K562 (cell line): Measurements from ENCODE around the gene CDC45. TPM values are rescaled to one million over a fixed set of nuclear protein-coding genes. Genes with fewer than 3 reads are reported as not detected.
A peak's percentile ranks its signal among the peaks of the same experiment; 100 is the strongest.

Source experiments
- ATAC-seq: fragments of 200-7000 bp; cut with Tn5 transposase; 3 replicates; pipeline ENCODE4 v1.9.1; 2020; ENCODE audit warnings: moderate library complexity
- BruUV-seq: library from RNA; stranded (reverse); fragments of 400-500 nt; replicated peaks from 2 replicates; lab custom pipeline; 2021; lab: Mats Ljungman, UMichigan
- CTCF ChIA-PET: fragments of 300-600 bp; formaldehyde crosslinking; extraction: SDS; loops from one replicate; lab custom pipeline; 2021; ENCODE audit warnings: low intra/inter-chr PET ratio; lab: Yijun Ruan, JAX
- POLR2A ChIA-PET: fragments of 300-600, 350-650 bp; sonication (Branson Sonifier 250); formaldehyde crosslinking; extraction: SDS; loops from one replicate; lab custom pipeline; 2021; ENCODE audit warnings: antibody characterized with exemption, inconsistent platforms; lab: Yijun Ruan, JAX
- DNase-seq, 4 experiments: peaks; one replicate each; pipeline versions ENCODE4 v3.0.0 to v3.0.0-alpha.2; 2011 to 2018; ENCODE audit warnings: low spot score in 3 of 4, mixed read lengths in 3 of 4; ENCODE audit errors: extremely low read depth in 1 of 4
- FAIRE-seq: peaks from 2 replicates; lab custom pipeline; 2011; peaks lifted over from hg19 to GRCh38; lab: Jason Lieb, UNC
- H2AFZ ChIP-seq: 2 replicates; pipeline ENCODE4 v1.6.0; 2011; ENCODE audit warnings: low read depth, low read length, control low read depth, inconsistent platforms
- H3K27ac ChIP-seq: fragments of 200-600 bp; 3 replicates; pipeline ENCODE4 v1.8.0; 2011; ENCODE audit warnings: low read depth, mild to moderate bottlenecking, control low read depth, inconsistent platforms, low read length, moderate library complexity, mixed read lengths; ENCODE audit errors: extremely low read depth
- H3K27me3 ChIP-seq, 2 experiments: fragments of 300-600 bp in 1 of 2; 2 replicates in 1 of 2; 3 replicates in 1 of 2; pipeline versions ENCODE4 v1.6.0 to v1.8.0; 2011; ENCODE audit warnings: inconsistent platforms in 2 of 2, low read length in 2 of 2, mild to moderate bottlenecking in 1 of 2, mixed read lengths in 1 of 2, moderate library complexity in 1 of 2; ENCODE audit not compliant: control insufficient read depth in 2 of 2, insufficient read depth in 2 of 2
- H3K36me3 ChIP-seq: fragments of 300-600 bp; 3 replicates; pipeline ENCODE4 v1.8.0; 2011; ENCODE audit warnings: mild to moderate bottlenecking, low read length, inconsistent platforms; ENCODE audit not compliant: control insufficient read depth, insufficient read depth
- H3K4me1 ChIP-seq, 2 experiments: fragments of 200-600 bp in 1 of 2; replicated peaks in 1 of 2; 2 replicates in 1 of 2; 3 replicates in 1 of 2; pipeline versions ENCODE4 v1.5.1 to v1.8.0; 2011; ENCODE audit warnings: inconsistent platforms in 2 of 2, low read length in 2 of 2, mild to moderate bottlenecking in 1 of 2, mixed read lengths in 1 of 2, moderate library complexity in 1 of 2; ENCODE audit not compliant: control insufficient read depth in 2 of 2, insufficient read depth in 2 of 2
- H3K4me2 ChIP-seq: 2 replicates; pipeline ENCODE4 v1.6.1; 2011; ENCODE audit warnings: low read length, control low read depth, inconsistent platforms, mixed read lengths; ENCODE audit not compliant: insufficient read depth
- H3K4me3 ChIP-seq: fragments of 200-600 bp; sonication (generic), shearing (Covaris generic); 2 replicates; pipeline ENCODE4 v1.5.1; 2016; ENCODE audit warnings: control low read depth, inconsistent platforms
- H3K79me2 ChIP-seq: fragments of 200-600 bp; 3 replicates; pipeline ENCODE4 v1.8.0; 2011; ENCODE audit warnings: low read length, inconsistent platforms; ENCODE audit not compliant: control insufficient read depth, insufficient read depth
- H3K9ac ChIP-seq, 2 experiments: 2 replicates each; pipeline versions ENCODE4 v1.6.0 to v1.6.1; 2011; ENCODE audit warnings: low read depth in 2 of 2, low read length in 2 of 2, control low read depth in 1 of 2, inconsistent platforms in 1 of 2, mild to moderate bottlenecking in 1 of 2, mixed read lengths in 1 of 2; ENCODE audit not compliant: insufficient read depth in 1 of 2
- H3K9me1 ChIP-seq: one replicate; pipeline ENCODE4 v1.6.0; 2011; ENCODE audit warnings: inconsistent platforms, mild to moderate bottlenecking, low read length, moderate library complexity; ENCODE audit not compliant: control insufficient read depth, insufficient read depth
- H3K9me3 ChIP-seq: replicated peaks from 2 replicates; pipeline ENCODE4 v1.5.1; 2011; ENCODE audit warnings: low read depth, low read length, inconsistent platforms; ENCODE audit not compliant: control insufficient read depth, insufficient read depth
- H4K20me1 ChIP-seq: replicated peaks from 2 replicates; pipeline ENCODE4 v1.6.1; 2011; ENCODE audit warnings: low read length, inconsistent platforms, mixed read lengths; ENCODE audit not compliant: control insufficient read depth, insufficient read depth
- CC2D1A ChIP-seq: fragments of 450-650 bp; IDR thresholded peaks from 2 replicates; pipeline ENCODE4 v1.6.1; 2017; ENCODE audit warnings: mild to moderate bottlenecking
- ETV1 ChIP-seq: fragments of 450-650 bp; conservative IDR thresholded peaks from 2 replicates; pipeline ENCODE4 v1.6.1; 2016; ENCODE audit warnings: missing genetic modification characterization, control low read depth, low read depth, missing compliant biosample characterization
- HOXB6 ChIP-seq: fragments of 250-450 bp; sonication (Bioruptor Pico); IDR thresholded peaks from 2 replicates; pipeline ENCODE4 v1.5.1; 2022; ENCODE audit warnings: mild to moderate bottlenecking, borderline replicate concordance
- POLR2G ChIP-seq: fragments of 200-400 bp; formaldehyde crosslinking; IDR thresholded peaks from 2 replicates; pipeline ENCODE4 v1.6.1; 2017; ENCODE audit warnings: low read depth, mild to moderate bottlenecking, antibody characterized with exemption, low read length, moderate library complexity
- ZC3H4 ChIP-seq: sonication (generic); formaldehyde crosslinking; IDR thresholded peaks from 2 replicates; pipeline ENCODE4 v1.9.0; 2021; ENCODE audit warnings: missing genetic modification reagents, borderline replicate concordance
- ZKSCAN1 ChIP-seq: fragments of 150-350 bp; IDR thresholded peaks from 2 replicates; pipeline ENCODE4 v1.6.1; 2016; ENCODE audit warnings: low read depth, low read length
- WGBS: fragments of 100-300 bp; shearing (Covaris generic); methylation state at CpG from one replicate; pipeline ENCODE4 v1.1.6; 2016; ENCODE audit warnings: low coverage, mixed read lengths; ENCODE audit not compliant: insufficient coverage; ENCODE audit errors: missing lambda C conversion rate; 5-methylcytosine and 5-hydroxymethylcytosine counted together
- in situ Hi-C: fragments of 300-500 bp; cut with MboI; formaldehyde crosslinking; loops from 4 replicates; pipeline ENCODE4 v1.15.0; 2018; ENCODE audit warnings: inconsistent platforms, mixed read lengths
- intact Hi-C: fragments of 100-400 bp; cut with micrococcal nuclease; formaldehyde crosslinking; loops from 2 replicates; pipeline ENCODE4 v1.14.2; 2022
- polyA plus RNA-seq, 8 experiments: library from polyadenylated mRNA; depleted of rRNA in 4 of 8; stranded (reverse) in 5 of 8; unstranded in 3 of 8; fragments of >200 nt; fragmentation: Nextera tagmentation in 2 of 8; fragmentation: Illumina TruSeq in 1 of 8; extraction: Ambion mirVana in 2 of 8; extraction: Trizol in 1 of 8; gene quantifications; 2 replicates each; pipeline versions ENCODE4 v1.2.1 to v1.2.3, GENCODE V29; 2011 to 2014; ENCODE audit warnings: inconsistent platforms in 1 of 8, missing spikeins in 1 of 8
- total RNA-seq, 7 experiments: library from RNA; depleted of rRNA in 6 of 7; stranded (reverse); fragments of >200 nt in 6 of 7; fragmentation: Illumina TruSeq in 2 of 7; extraction: Trizol in 2 of 7; gene quantifications; 2 replicates each; pipeline versions ENCODE4 v1.2.1 to v1.2.3, GENCODE V29; 2011 to 2021; ENCODE audit warnings: low replicate concordance in 1 of 7
- TF ChIP-seq, protein P1 (sequence below), 3 experiments: IDR thresholded peaks in 2 of 3; conservative IDR thresholded peaks in 1 of 3; 2 replicates each; pipeline ENCODE4 v1.5.1; 2011 to 2012; ENCODE audit warnings: low read length in 3 of 3, mild to moderate bottlenecking in 3 of 3, control low read depth in 2 of 3, improper control_type of control experiment in 1 of 3, inconsistent platforms in 1 of 3, low read depth in 1 of 3, mixed read lengths in 1 of 3, moderate library complexity in 1 of 3; ENCODE audit not compliant: insufficient read depth in 2 of 3
- TF ChIP-seq, protein P2 (sequence below): sonication (generic); formaldehyde crosslinking; IDR thresholded peaks from 2 replicates; pipeline ENCODE4 v1.8.0; 2022; ENCODE audit warnings: mild to moderate bottlenecking, missing genetic modification reagents
- TF ChIP-seq, protein P3 (sequence below): sonication (generic); formaldehyde crosslinking; IDR thresholded peaks from 2 replicates; pipeline ENCODE4 v1.8.1; 2022; ENCODE audit warnings: missing genetic modification reagents
- TF ChIP-seq, protein P4 (sequence below), 2 experiments: IDR thresholded peaks in 1 of 2; conservative IDR thresholded peaks in 1 of 2; 2 replicates each; pipeline ENCODE4 v1.6.1; 2016; ENCODE audit warnings: low read depth in 2 of 2, mild to moderate bottlenecking in 1 of 2, missing compliant biosample characterization in 1 of 2, missing genetic modification characterization in 1 of 2, moderate library complexity in 1 of 2

The CDC45 gene
- total and polyA plus RNA-seq, 9 of the 15 experiments (the other 6 are each of a cell fraction or from before 2014, with no cell fraction given) = 251 to 580 (median 410) TPM

DNA sequence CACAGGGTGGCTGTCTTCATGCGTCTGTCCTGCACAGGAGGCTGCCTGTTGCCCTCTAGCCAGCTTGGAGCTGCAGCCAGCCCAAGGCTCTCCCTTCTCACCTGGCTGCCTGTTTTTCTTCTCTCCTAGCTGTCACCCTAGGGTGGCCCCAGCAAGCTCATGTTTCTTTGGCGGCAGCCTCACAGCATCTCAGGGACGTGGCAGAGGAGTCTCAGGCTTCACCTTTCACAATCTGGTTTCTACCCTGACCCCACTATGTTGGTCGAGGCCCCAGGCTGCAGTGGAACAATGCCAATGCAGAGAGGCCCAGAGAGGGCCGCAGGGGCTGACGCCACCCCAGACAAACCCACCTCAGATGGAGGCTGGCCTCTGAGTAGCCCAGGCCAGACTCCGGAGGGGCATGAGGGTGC is 47.0 kb downstream of the CDC45 start:
- intact Hi-C loops = no loop called here
- BruUV-seq = no TSS peak
- TF ChIP-seq, protein P1, sequence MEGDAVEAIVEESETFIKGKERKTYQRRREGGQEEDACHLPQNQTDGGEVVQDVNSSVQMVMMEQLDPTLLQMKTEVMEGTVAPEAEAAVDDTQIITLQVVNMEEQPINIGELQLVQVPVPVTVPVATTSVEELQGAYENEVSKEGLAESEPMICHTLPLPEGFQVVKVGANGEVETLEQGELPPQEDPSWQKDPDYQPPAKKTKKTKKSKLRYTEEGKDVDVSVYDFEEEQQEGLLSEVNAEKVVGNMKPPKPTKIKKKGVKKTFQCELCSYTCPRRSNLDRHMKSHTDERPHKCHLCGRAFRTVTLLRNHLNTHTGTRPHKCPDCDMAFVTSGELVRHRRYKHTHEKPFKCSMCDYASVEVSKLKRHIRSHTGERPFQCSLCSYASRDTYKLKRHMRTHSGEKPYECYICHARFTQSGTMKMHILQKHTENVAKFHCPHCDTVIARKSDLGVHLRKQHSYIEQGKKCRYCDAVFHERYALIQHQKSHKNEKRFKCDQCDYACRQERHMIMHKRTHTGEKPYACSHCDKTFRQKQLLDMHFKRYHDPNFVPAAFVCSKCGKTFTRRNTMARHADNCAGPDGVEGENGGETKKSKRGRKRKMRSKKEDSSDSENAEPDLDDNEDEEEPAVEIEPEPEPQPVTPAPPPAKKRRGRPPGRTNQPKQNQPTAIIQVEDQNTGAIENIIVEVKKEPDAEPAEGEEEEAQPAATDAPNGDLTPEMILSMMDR (IDR thresholded peaks at IDR 0.05 in 2 of 3, conservative IDR thresholded peaks at IDR 0.05 in 1 of 3; ENCODE audit: insufficient read depth in 2 of 3, low read depth in 1 of 3, low read length in 3 of 3) = no peak
- TF ChIP-seq ZC3H4 (CRISPR knock-in tag) (peak; percentile 36; the same call in 1 of the 2 replicates), ZKSCAN1 (no peak), CC2D1A (no peak), POLR2G (no peak), HOXB6 (no peak), ETV1 (tag) (no peak)
- TF ChIP-seq, protein P2, sequence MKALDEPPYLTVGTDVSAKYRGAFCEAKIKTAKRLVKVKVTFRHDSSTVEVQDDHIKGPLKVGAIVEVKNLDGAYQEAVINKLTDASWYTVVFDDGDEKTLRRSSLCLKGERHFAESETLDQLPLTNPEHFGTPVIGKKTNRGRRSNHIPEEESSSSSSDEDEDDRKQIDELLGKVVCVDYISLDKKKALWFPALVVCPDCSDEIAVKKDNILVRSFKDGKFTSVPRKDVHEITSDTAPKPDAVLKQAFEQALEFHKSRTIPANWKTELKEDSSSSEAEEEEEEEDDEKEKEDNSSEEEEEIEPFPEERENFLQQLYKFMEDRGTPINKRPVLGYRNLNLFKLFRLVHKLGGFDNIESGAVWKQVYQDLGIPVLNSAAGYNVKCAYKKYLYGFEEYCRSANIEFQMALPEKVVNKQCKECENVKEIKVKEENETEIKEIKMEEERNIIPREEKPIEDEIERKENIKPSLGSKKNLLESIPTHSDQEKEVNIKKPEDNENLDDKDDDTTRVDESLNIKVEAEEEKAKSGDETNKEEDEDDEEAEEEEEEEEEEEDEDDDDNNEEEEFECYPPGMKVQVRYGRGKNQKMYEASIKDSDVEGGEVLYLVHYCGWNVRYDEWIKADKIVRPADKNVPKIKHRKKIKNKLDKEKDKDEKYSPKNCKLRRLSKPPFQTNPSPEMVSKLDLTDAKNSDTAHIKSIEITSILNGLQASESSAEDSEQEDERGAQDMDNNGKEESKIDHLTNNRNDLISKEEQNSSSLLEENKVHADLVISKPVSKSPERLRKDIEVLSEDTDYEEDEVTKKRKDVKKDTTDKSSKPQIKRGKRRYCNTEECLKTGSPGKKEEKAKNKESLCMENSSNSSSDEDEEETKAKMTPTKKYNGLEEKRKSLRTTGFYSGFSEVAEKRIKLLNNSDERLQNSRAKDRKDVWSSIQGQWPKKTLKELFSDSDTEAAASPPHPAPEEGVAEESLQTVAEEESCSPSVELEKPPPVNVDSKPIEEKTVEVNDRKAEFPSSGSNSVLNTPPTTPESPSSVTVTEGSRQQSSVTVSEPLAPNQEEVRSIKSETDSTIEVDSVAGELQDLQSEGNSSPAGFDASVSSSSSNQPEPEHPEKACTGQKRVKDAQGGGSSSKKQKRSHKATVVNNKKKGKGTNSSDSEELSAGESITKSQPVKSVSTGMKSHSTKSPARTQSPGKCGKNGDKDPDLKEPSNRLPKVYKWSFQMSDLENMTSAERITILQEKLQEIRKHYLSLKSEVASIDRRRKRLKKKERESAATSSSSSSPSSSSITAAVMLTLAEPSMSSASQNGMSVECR (CRISPR knock-in tag) = 0 out of 2 replicates have a peak, but pooled peaks have one; percentile 24
- TF ChIP-seq, protein P3, sequence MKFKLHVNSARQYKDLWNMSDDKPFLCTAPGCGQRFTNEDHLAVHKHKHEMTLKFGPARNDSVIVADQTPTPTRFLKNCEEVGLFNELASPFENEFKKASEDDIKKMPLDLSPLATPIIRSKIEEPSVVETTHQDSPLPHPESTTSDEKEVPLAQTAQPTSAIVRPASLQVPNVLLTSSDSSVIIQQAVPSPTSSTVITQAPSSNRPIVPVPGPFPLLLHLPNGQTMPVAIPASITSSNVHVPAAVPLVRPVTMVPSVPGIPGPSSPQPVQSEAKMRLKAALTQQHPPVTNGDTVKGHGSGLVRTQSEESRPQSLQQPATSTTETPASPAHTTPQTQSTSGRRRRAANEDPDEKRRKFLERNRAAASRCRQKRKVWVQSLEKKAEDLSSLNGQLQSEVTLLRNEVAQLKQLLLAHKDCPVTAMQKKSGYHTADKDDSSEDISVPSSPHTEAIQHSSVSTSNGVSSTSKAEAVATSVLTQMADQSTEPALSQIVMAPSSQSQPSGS (CRISPR knock-in tag) = 0 out of 2 replicates have a peak, but pooled peaks have one; percentile 51
- TF ChIP-seq, protein P4, sequence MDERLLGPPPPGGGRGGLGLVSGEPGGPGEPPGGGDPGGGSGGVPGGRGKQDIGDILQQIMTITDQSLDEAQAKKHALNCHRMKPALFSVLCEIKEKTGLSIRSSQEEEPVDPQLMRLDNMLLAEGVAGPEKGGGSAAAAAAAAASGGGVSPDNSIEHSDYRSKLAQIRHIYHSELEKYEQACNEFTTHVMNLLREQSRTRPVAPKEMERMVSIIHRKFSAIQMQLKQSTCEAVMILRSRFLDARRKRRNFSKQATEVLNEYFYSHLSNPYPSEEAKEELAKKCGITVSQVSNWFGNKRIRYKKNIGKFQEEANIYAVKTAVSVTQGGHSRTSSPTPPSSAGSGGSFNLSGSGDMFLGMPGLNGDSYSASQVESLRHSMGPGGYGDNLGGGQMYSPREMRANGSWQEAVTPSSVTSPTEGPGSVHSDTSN (CRISPR knock-in tag; IDR thresholded peaks at IDR 0.05; ENCODE audit: low read depth) = no peak
- TF ChIP-seq, protein P4 (tag; conservative IDR thresholded peaks at IDR 0.05; ENCODE audit: low read depth) = no peak

More for the DNA sequence above, 47.0 kb downstream of the CDC45 start:
- Histone ChIP-seq H3K79me2 (no peaks in the 10 kb centered on the region), H2AFZ (no peak overlapping the region), H3K4me1 (peaks cover 0 to 45% of the 10 kb centered on the region in 2 experiments; a peak in 3 of 5 replicates), H3K27ac (no peak overlapping the region), H3K27me3 (peaks cover 38 to 51% of the 10 kb centered on the region in 2 experiments), H3K4me3 (no peak overlapping the region), H3K9me1 (no peaks in the 10 kb centered on the region), H3K4me2 (no peak overlapping the region), H3K9ac (peak overlapping the region in 1 of 2 experiments; percentile 61; a peak in 2 of 4 replicates), H3K9me3 (no peaks in the 10 kb centered on the region), H3K36me3 (peaks cover 11% of the 10 kb centered on the region; the same call in 1 of the 3 replicates), H4K20me1 (peaks cover 17% of the 10 kb centered on the region)
- CTCF ChIA-PET = no interaction called here
- POLR2A ChIA-PET = interaction anchor here (0.5 to 2.4 kb wide), 11 partner anchors 8 to 377 kb away, joined by 3 to 17 read pairs (median 4); no protein-coding TSS in a partner anchor
- FAIRE-seq (no peak), ATAC-seq (no peak), DNase-seq (peak in 2 of 4 experiments; percentile 34 to 41)
- in situ Hi-C loops = no loop called here
- 24% methylated on average over 7 of the region's 7 CpGs for WGBS
